Retinal pigment epithelial cell (primary cell): ENCODE measurements around the gene ADIPOR1.
"Not testable (repeated sequence)": the region's sequence is repeated elsewhere in the genome, so short reads cannot be mapped to it uniquely, and the experiment has no call there.

Experiments
- DNase-seq: peaks from one replicate; pipeline ENCODE4 v3.0.0-alpha.2; 2010; ENCODE audit warnings: low read depth
- H3K4me3 ChIP-seq: 2 replicates; pipeline ENCODE4 v1.5.1; 2011; ENCODE audit warnings: mild to moderate bottlenecking, low read length, control low read depth, moderate library complexity
- CTCF ChIP-seq: conservative IDR thresholded peaks from 2 replicates; pipeline ENCODE4 v1.5.1; 2011; ENCODE audit warnings: low read depth, low read length, control low read depth, inconsistent platforms

Gene ADIPOR1

GRCh38 chr1:202909494-202909893, 48.6 kb downstream of the ADIPOR1 start:
- H3K4me3 ChIP-seq, result no peak overlapping the region
- no peak for TF ChIP-seq CTCF
- no peak for DNase-seq

- no peak for TF ChIP-seq CTCF
- DNase-seq, result no peak
- no peak overlapping the region for H3K4me3 ChIP-seq
Measured at GRCh38 chr1:202908998-202909397, 49.1 kb downstream of the ADIPOR1 start.

GRCh38 chr1:202905331-202905730, 52.8 kb downstream of the ADIPOR1 start:
- no peak overlapping the region for H3K4me3 ChIP-seq
- TF ChIP-seq CTCF, result no peak
- no peak for DNase-seq

- not testable (repeated sequence) for DNase-seq, H3K4me3 ChIP-seq
Measured at GRCh38 chr1:202903808-202904207, 54.3 kb downstream of the ADIPOR1 start.

- no peak overlapping the region for H3K4me3 ChIP-seq
- no peak for DNase-seq
- TF ChIP-seq CTCF, result no peak
Measured at GRCh38 chr1:202901555-202901954, 56.6 kb downstream of the ADIPOR1 start.

- no peak for TF ChIP-seq CTCF
- peak; percentile 4 for DNase-seq
- H3K4me3 ChIP-seq, result no peak overlapping the region
Measured at GRCh38 chr1:202892501-202892900, 65.6 kb downstream of the ADIPOR1 start.
